Trophoblast cell (in vitro differentiated cells and primary cell): ENCODE results near the gene UBR1.

Source experiments
- DNase-seq, 2 donors: peaks; one replicate each; pipeline ENCODE4 v3.0.0-alpha.2; 2016
- H2AFZ ChIP-seq: 2 replicates; pipeline ENCODE4 v1.6.1; 2013; ENCODE audit warnings: low read length, moderate library complexity, mild to moderate bottlenecking; ENCODE audit not compliant: insufficient read depth, poor library complexity
- H2AK5ac ChIP-seq: 2 replicates; pipeline ENCODE4 v1.6.1; 2013; ENCODE audit warnings: mild to moderate bottlenecking, low read length
- H2BK120ac ChIP-seq: 2 replicates; pipeline ENCODE4 v1.6.1; 2013; ENCODE audit warnings: low read length, mild to moderate bottlenecking, moderate library complexity; ENCODE audit not compliant: insufficient read depth, poor library complexity
- H2BK12ac ChIP-seq: 2 replicates; pipeline ENCODE4 v1.6.1; 2013; ENCODE audit warnings: mild to moderate bottlenecking, low read length, moderate library complexity
- H2BK5ac ChIP-seq: 2 replicates; pipeline ENCODE4 v1.6.1; 2013; ENCODE audit warnings: low read length, low read depth, moderate library complexity, mild to moderate bottlenecking; ENCODE audit not compliant: poor library complexity
- H3K14ac ChIP-seq: 2 replicates; pipeline ENCODE4 v1.6.1; 2013; ENCODE audit warnings: mild to moderate bottlenecking, low read length
- H3K18ac ChIP-seq: 2 replicates; pipeline ENCODE4 v1.6.1; 2013; ENCODE audit warnings: mild to moderate bottlenecking, low read length
- H3K23ac ChIP-seq: 2 replicates; pipeline ENCODE4 v1.6.1; 2013; ENCODE audit warnings: low read length
- H3K27ac ChIP-seq: 2 replicates; pipeline ENCODE4 v1.5.1; 2013; ENCODE audit warnings: low read depth, mild to moderate bottlenecking, inconsistent platforms, low read length, moderate library complexity
- H3K27me3 ChIP-seq: 2 replicates; pipeline ENCODE4 v1.6.1; 2013; ENCODE audit warnings: inconsistent platforms, mild to moderate bottlenecking, low read length, moderate library complexity; ENCODE audit not compliant: insufficient read depth
- H3K36me3 ChIP-seq, 2 experiments: 1 replicate in 1 of 2; 2 replicates in 1 of 2; pipeline ENCODE4 v1.6.1; 2013; ENCODE audit warnings: low read length in 2 of 2, mild to moderate bottlenecking in 2 of 2, moderate library complexity in 1 of 2; ENCODE audit not compliant: insufficient read depth in 2 of 2, control insufficient read depth in 1 of 2
- H3K4ac ChIP-seq: 2 replicates; pipeline ENCODE4 v1.6.1; 2013; ENCODE audit warnings: low read depth, mild to moderate bottlenecking, low read length, moderate library complexity
- H3K4me1 ChIP-seq, 2 experiments: 1 replicate in 1 of 2; 2 replicates in 1 of 2; pipeline ENCODE4 v1.6.1; 2013; ENCODE audit warnings: low read length in 2 of 2, mild to moderate bottlenecking in 2 of 2, moderate library complexity in 1 of 2; ENCODE audit not compliant: insufficient read depth in 2 of 2, control insufficient read depth in 1 of 2
- H3K4me2 ChIP-seq: 2 replicates; pipeline ENCODE4 v1.6.1; 2013; ENCODE audit warnings: inconsistent platforms, mild to moderate bottlenecking, low read length, moderate library complexity
- H3K4me3 ChIP-seq: 2 replicates; pipeline ENCODE4 v1.5.1; 2013; ENCODE audit warnings: mild to moderate bottlenecking, low read depth, low read length, inconsistent platforms
- H3K79me1 ChIP-seq: one replicate; pipeline ENCODE4 v1.6.1; 2013; ENCODE audit warnings: low read length
- H3K79me2 ChIP-seq: 2 replicates; pipeline ENCODE4 v1.6.1; 2013; ENCODE audit warnings: low read length, mild to moderate bottlenecking; ENCODE audit not compliant: control insufficient read depth, insufficient read depth, poor library complexity
- H3K9ac ChIP-seq: 2 replicates; pipeline ENCODE4 v1.6.1; 2013; ENCODE audit warnings: mild to moderate bottlenecking, low read length
- H3K9me3 ChIP-seq: 2 replicates; pipeline ENCODE4 v1.6.1; 2013; ENCODE audit warnings: low read depth, mild to moderate bottlenecking, control low read depth, inconsistent platforms, low read length; ENCODE audit not compliant: insufficient read depth
- H4K12ac ChIP-seq: 2 replicates; pipeline ENCODE4 v1.6.1; 2013; ENCODE audit warnings: low read depth, mild to moderate bottlenecking, low read length, moderate library complexity
- H4K8ac ChIP-seq: 2 replicates; pipeline ENCODE4 v1.6.1; 2013; ENCODE audit warnings: low read depth, mild to moderate bottlenecking, low read length, moderate library complexity
- H4K91ac ChIP-seq: one replicate; pipeline ENCODE4 v1.6.1; 2013; ENCODE audit warnings: low read depth, mild to moderate bottlenecking, low read length, moderate library complexity
- WGBS: extraction: QIAGEN DNeasy Blood & Tissue Kit; methylation state at CpG from one replicate; pipeline ENCODE4 v1.1.7; 2013; ENCODE audit warnings: missing lambda C conversion rate; ENCODE audit not compliant: insufficient read length, insufficient coverage; ENCODE audit errors: extremely low coverage; 5-methylcytosine and 5-hydroxymethylcytosine counted together

The UBR1 gene

GRCh38 chr15:43093026-43093425 is 12.8 kb downstream of the UBR1 start:
- H2BK120ac ChIP-seq, result no peak overlapping the region
- H3K14ac ChIP-seq, result no peak overlapping the region
- no peak overlapping the region for H2BK12ac ChIP-seq
- no peak overlapping the region for H3K4ac ChIP-seq
- no peak overlapping the region for H4K12ac ChIP-seq
- no peak overlapping the region for H3K18ac ChIP-seq
- no peak overlapping the region for H3K27ac ChIP-seq
- H2AK5ac ChIP-seq, result no peak overlapping the region
- no peak overlapping the region for H3K4me2 ChIP-seq
- no peaks in the 10 kb centered on the region for H3K27me3 ChIP-seq
- H3K23ac ChIP-seq, result no peak overlapping the region
- no CpG with 5 or more reads among the region's 1 CpG for WGBS
- no peak overlapping the region for H2AFZ ChIP-seq
- H3K9me3 ChIP-seq, result no peaks in the 10 kb centered on the region
- H3K4me3 ChIP-seq, result no peak overlapping the region
- peaks cover 3% of the 10 kb centered on the region in 2 experiments for H3K4me1 ChIP-seq
- H3K9ac ChIP-seq, result no peak overlapping the region
- no peaks in the 10 kb centered on the region for H3K79me1 ChIP-seq
- H4K8ac ChIP-seq, result no peak overlapping the region
- DNase-seq, result peak in 1 of 2 donors; percentile 73
- no peak overlapping the region for H2BK5ac ChIP-seq
- peaks cover 0 to 9% of the 10 kb centered on the region in 2 experiments for H3K36me3 ChIP-seq
- no peak overlapping the region for H4K91ac ChIP-seq
- peaks cover 2% of the 10 kb centered on the region for H3K79me2 ChIP-seq

GRCh38 chr15:43091859-43092258 is 14.0 kb downstream of the UBR1 start:
- Histone ChIP-seq H3K14ac (no peak overlapping the region), H3K27me3 (no peaks in the 10 kb centered on the region), H3K23ac (no peak overlapping the region), H3K4me3 (no peak overlapping the region), H3K4me2 (no peak overlapping the region), H3K27ac (no peak overlapping the region), H3K4ac (peak overlapping the region; percentile 69), H2AFZ (no peak overlapping the region), H2AK5ac (no peak overlapping the region), H4K12ac (no peak overlapping the region), H3K18ac (no peak overlapping the region), H3K9me3 (no peaks in the 10 kb centered on the region), H2BK120ac (no peak overlapping the region), H3K79me1 (no peaks in the 10 kb centered on the region), H3K4me1 (peaks cover 3% of the 10 kb centered on the region in 2 experiments), H3K79me2 (peaks cover 2% of the 10 kb centered on the region), H4K8ac (no peak overlapping the region), H4K91ac (no peak overlapping the region), H3K9ac (no peak overlapping the region), H3K36me3 (peaks cover 0 to 9% of the 10 kb centered on the region in 2 experiments), H2BK5ac (no peak overlapping the region), H2BK12ac (no peak overlapping the region)
- DNase-seq, result no peak
- WGBS, result no CpG with 5 or more reads among the region's 4 CpGs

- WGBS, result no CpG with 5 or more reads among the region's 1 CpG
- Histone ChIP-seq H2AFZ (no peak overlapping the region), H3K9me3 (no peaks in the 10 kb centered on the region), H3K4me1 (no peaks in the 10 kb centered on the region), H3K4me3 (no peak overlapping the region), H3K4ac (no peak overlapping the region), H3K79me2 (no peaks in the 10 kb centered on the region), H3K4me2 (no peak overlapping the region), H2BK12ac (no peak overlapping the region), H3K36me3 (peaks cover 8 to 15% of the 10 kb centered on the region in 2 experiments), H3K14ac (no peak overlapping the region), H2BK120ac (no peak overlapping the region), H4K12ac (no peak overlapping the region), H4K8ac (no peak overlapping the region), H3K18ac (no peak overlapping the region), H3K9ac (no peak overlapping the region), H2AK5ac (no peak overlapping the region), H3K79me1 (no peaks in the 10 kb centered on the region), H2BK5ac (no peak overlapping the region), H3K23ac (no peak overlapping the region), H3K27me3 (no peaks in the 10 kb centered on the region), H4K91ac (no peak overlapping the region), H3K27ac (no peak overlapping the region)
- no peak for DNase-seq
Observed at GRCh38 chr15:43086551-43086950, 19.3 kb downstream of the UBR1 start.

- Histone ChIP-seq H3K4ac (no peak overlapping the region), H3K9me3 (no peaks in the 10 kb centered on the region), H4K91ac (no peak overlapping the region), H3K27ac (no peak overlapping the region), H2AK5ac (no peak overlapping the region), H3K27me3 (no peaks in the 10 kb centered on the region), H3K4me3 (no peak overlapping the region), H2BK5ac (no peak overlapping the region), H2AFZ (no peak overlapping the region), H2BK120ac (no peak overlapping the region), H3K14ac (no peak overlapping the region), H4K12ac (no peak overlapping the region), H3K79me1 (no peaks in the 10 kb centered on the region), H2BK12ac (no peak overlapping the region), H3K79me2 (no peaks in the 10 kb centered on the region), H3K4me2 (no peak overlapping the region), H4K8ac (no peak overlapping the region), H3K9ac (no peak overlapping the region), H3K36me3 (peaks cover 10 to 17% of the 10 kb centered on the region in 2 experiments), H3K18ac (no peak overlapping the region), H3K4me1 (no peaks in the 10 kb centered on the region), H3K23ac (no peak overlapping the region)
- no peak for DNase-seq
Observed at GRCh38 chr15:43085921-43086320, 19.9 kb downstream of the UBR1 start.
